GM12878 (cell line): Measurements from ENCODE around the gene ADNP2. TPM values are rescaled to one million over a fixed set of nuclear protein-coding genes. Genes with fewer than 3 reads are reported as not detected.

Source experiments
- ATAC-seq: fragments of 200-7000 bp; cut with Tn5 transposase; 3 replicates; pipeline ENCODE4 v1.9.1; 2020; ENCODE audit warnings: mild to moderate bottlenecking, moderate library complexity
- BruUV-seq: library from RNA; stranded (reverse); fragments of 400-500 nt; replicated peaks from 2 replicates; lab custom pipeline; 2021; lab: Mats Ljungman, UMichigan
- CTCF ChIA-PET: fragments of 300-600 bp; sonication (Branson Sonifier 250); formaldehyde crosslinking; extraction: SDS; loops from one replicate; lab custom pipeline; 2021; ENCODE audit warnings: inconsistent platforms; lab: Yijun Ruan, JAX
- POLR2A ChIA-PET: fragments of 350-600 bp; formaldehyde crosslinking; extraction: SDS; loops from one replicate; lab custom pipeline; 2021; ENCODE audit warnings: inconsistent platforms; lab: Charles Lee
- RAD21 ChIA-PET: fragments of 300-600 bp; sonication (Branson Sonifier 250); formaldehyde crosslinking; loops from one replicate; lab custom pipeline; 2023; ENCODE audit warnings: antibody characterized with exemption; ENCODE audit not compliant: unreplicated experiment; lab: Charles Lee
- SMC1A ChIA-PET: fragments of 300-600 bp; sonication (Branson Sonifier 250); formaldehyde crosslinking; loops from one replicate; lab custom pipeline; 2023; ENCODE audit not compliant: unreplicated experiment, uncharacterized antibody; lab: Charles Lee
- DNase-seq: peaks from one replicate; pipeline ENCODE4 v3.0.0-alpha.2; 2011; ENCODE audit warnings: low read depth, low spot score
- FAIRE-seq: peaks from 3 replicates; lab custom pipeline; 2011; peaks lifted over from hg19 to GRCh38; lab: Jason Lieb, UNC
- H2AFZ ChIP-seq: 2 replicates; pipeline ENCODE4 v1.6.0; 2011; ENCODE audit warnings: low read depth, low read length, control low read depth; ENCODE audit not compliant: control insufficient read depth
- H3K27ac ChIP-seq: 2 replicates; pipeline ENCODE4 v1.5.1; 2011; ENCODE audit warnings: control low read depth; ENCODE audit not compliant: control insufficient read depth, insufficient read depth
- H3K27me3 ChIP-seq, 2 experiments: replicated peaks in 1 of 2; 2 replicates each; pipeline versions ENCODE4 v1.6.0 to v1.6.1; 2011; ENCODE audit warnings: low read length in 1 of 2; ENCODE audit not compliant: control insufficient read depth in 2 of 2, insufficient read depth in 2 of 2
- H3K36me3 ChIP-seq, 2 experiments: 2 replicates each; pipeline ENCODE4 v1.5.1; 2011; ENCODE audit warnings: low read length in 1 of 2; ENCODE audit not compliant: control insufficient read depth in 2 of 2, insufficient read depth in 2 of 2
- H3K4me1 ChIP-seq: 2 replicates; pipeline ENCODE4 v1.6.1; 2011; ENCODE audit warnings: mild to moderate bottlenecking, low read length, moderate library complexity, mixed read lengths; ENCODE audit not compliant: control insufficient read depth, insufficient read depth
- H3K4me2 ChIP-seq: 2 replicates; pipeline ENCODE4 v1.6.0; 2011; ENCODE audit warnings: control low read depth; ENCODE audit not compliant: control insufficient read depth, insufficient read depth
- H3K4me3 ChIP-seq: fragments of 200-600 bp; sonication (generic); 2 replicates; pipeline ENCODE4 v1.5.1; 2016
- H3K79me2 ChIP-seq: 2 replicates; pipeline ENCODE4 v1.6.0; 2011; ENCODE audit warnings: low read length; ENCODE audit not compliant: control insufficient read depth, insufficient read depth
- H3K9ac ChIP-seq: 2 replicates; pipeline ENCODE4 v1.8.0; 2011; ENCODE audit warnings: low read length, control low read depth, mixed read lengths; ENCODE audit not compliant: control insufficient read depth, insufficient read depth
- H3K9me3 ChIP-seq: replicated peaks from 3 replicates; pipeline ENCODE4 v1.5.1; 2011; ENCODE audit warnings: mild to moderate bottlenecking, low read length; ENCODE audit not compliant: control insufficient read depth, insufficient read depth
- H4K20me1 ChIP-seq: 2 replicates; pipeline ENCODE4 v1.6.0; 2011; ENCODE audit not compliant: control insufficient read depth, insufficient read depth
- EGR1 ChIP-seq, 2 experiments: IDR thresholded peaks; 1 replicate in 1 of 2; 2 replicates in 1 of 2; pipeline ENCODE4 v1.6.1; 2011 to 2012; ENCODE audit warnings: low read depth in 2 of 2, low read length in 2 of 2, borderline replicate concordance in 1 of 2, mild to moderate bottlenecking in 1 of 2, moderate library complexity in 1 of 2
- ESRRA ChIP-seq: IDR thresholded peaks from 2 replicates; pipeline ENCODE4 v1.6.1; 2012; ENCODE audit warnings: mild to moderate bottlenecking, low read length, improper control_type of control experiment
- LARP7 ChIP-seq: fragments of 450-650 bp; IDR thresholded peaks from 2 replicates; pipeline ENCODE4 v1.6.1; 2017; ENCODE audit warnings: mild to moderate bottlenecking
- MYC ChIP-seq: IDR thresholded peaks from 2 replicates; pipeline ENCODE4 v1.6.1; 2011; ENCODE audit warnings: mild to moderate bottlenecking, low read length, moderate library complexity, inconsistent platforms; ENCODE audit not compliant: insufficient read depth, insufficient replicate concordance, insufficient read length, severe bottlenecking
- NRF1 ChIP-seq: conservative IDR thresholded peaks from 2 replicates; pipeline ENCODE4 v1.6.1; 2011; ENCODE audit warnings: mild to moderate bottlenecking, low read depth, low read length, improper control_type of control experiment
- PML ChIP-seq: IDR thresholded peaks from 2 replicates; pipeline ENCODE4 v1.6.1; 2012; ENCODE audit warnings: low read length, inconsistent platforms
- POLR2A ChIP-seq: IDR thresholded peaks from 2 replicates; pipeline ENCODE4 v1.6.1; 2011; ENCODE audit warnings: low read depth, mild to moderate bottlenecking, low read length
- SMARCA5 ChIP-seq: fragments of 450-650 bp; IDR thresholded peaks from 2 replicates; pipeline ENCODE4 v1.6.1; 2017; ENCODE audit warnings: mild to moderate bottlenecking
- SREBF2 ChIP-seq: IDR thresholded peaks from 2 replicates; pipeline ENCODE4 v1.6.1; 2012; ENCODE audit warnings: mild to moderate bottlenecking, low read length
- STAT1 ChIP-seq: fragments of 450-650 bp; conservative IDR thresholded peaks from 2 replicates; pipeline ENCODE4 v1.6.1; 2014; ENCODE audit warnings: antibody characterized with exemption, mild to moderate bottlenecking
- WGBS: methylation state at CpG from one replicate; pipeline ENCODE4 v1.1.6; 2016; ENCODE audit warnings: low lambda C conversion rate; ENCODE audit not compliant: insufficient replicate concordance, insufficient coverage; ENCODE audit errors: missing lambda C conversion rate; 5-methylcytosine and 5-hydroxymethylcytosine counted together
- in situ Hi-C: fragments of 300-500 bp; cut with MboI; formaldehyde crosslinking; loops from 9 replicates; pipeline ENCODE4 v1.14.3; 2018; ENCODE audit warnings: mixed read lengths
- intact Hi-C: fragments of 100-400 bp; cut with micrococcal nuclease; formaldehyde crosslinking; loops from one replicate; pipeline ENCODE4 v1.14.2; 2022; ENCODE audit not compliant: unreplicated experiment
- polyA plus RNA-seq, 11 experiments: library from polyadenylated mRNA; depleted of rRNA in 4 of 11; unstranded in 6 of 11; stranded (reverse) in 5 of 11; fragments of >200 nt; fragmentation: Nextera tagmentation in 4 of 11; fragmentation: Illumina TruSeq in 1 of 11; extraction: Ambion mirVana in 4 of 11; extraction: Trizol in 1 of 11; gene quantifications; 1 replicate in 1 of 11; 2 replicates in 10 of 11; pipeline versions ENCODE4 v1.2.1 to v1.2.3, GENCODE V29; 2011 to 2016; ENCODE audit warnings: inconsistent platforms in 2 of 11, missing spikeins in 2 of 11, low read depth in 1 of 11
- total RNA-seq, 4 experiments: library from RNA; depleted of rRNA in 3 of 4; stranded (reverse); fragments of >200 nt in 3 of 4; fragmentation: Illumina TruSeq in 1 of 4; extraction: Trizol in 1 of 4; gene quantifications; 2 replicates each; pipeline versions ENCODE4 v1.2.1 to v1.2.3, GENCODE V29; 2013 to 2021
- TF ChIP-seq, protein P1 (sequence below): IDR thresholded peaks from 2 replicates; pipeline ENCODE4 v1.6.1; 2011; ENCODE audit warnings: low read depth, mild to moderate bottlenecking, low read length, moderate library complexity, borderline replicate concordance; ENCODE audit errors: extremely low read depth

The ADNP2 gene
- total and polyA plus RNA-seq, 10 of the 15 experiments (the other 5 are each of a cell fraction or from before 2014, with no cell fraction given) = 3.7 to 25.1 (median 13.0) TPM

DNA sequence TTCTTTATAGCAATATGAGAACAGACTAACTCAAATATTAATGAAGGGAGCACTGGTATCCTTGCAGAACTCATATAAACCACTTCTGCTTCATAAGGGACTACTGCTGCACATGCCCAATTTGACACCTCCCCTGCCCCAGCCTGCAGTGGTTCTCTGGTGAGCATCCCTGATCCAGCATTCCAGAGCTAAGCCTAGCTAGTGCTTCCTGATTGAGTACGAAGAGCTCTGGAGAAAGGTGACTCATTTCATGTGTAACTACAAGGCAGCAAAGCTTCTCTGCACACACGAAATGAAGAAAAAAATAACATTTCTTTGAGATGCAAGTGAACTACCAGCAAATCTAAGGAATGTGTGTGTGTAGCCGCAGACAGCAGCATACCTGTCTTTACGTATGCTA lies 22.8 kb upstream of the ADNP2 start:
- DNase-seq = no peak
- ChIA-PET RAD21 (no interaction called here), CTCF (no interaction called here), POLR2A (no interaction called here), SMC1A (no interaction called here)
- no peak for ATAC-seq
- Histone ChIP-seq H3K79me2 (no peaks in the 10 kb centered on the region), H3K4me2 (no peak overlapping the region), H4K20me1 (no peaks in the 10 kb centered on the region), H3K9me3 (peaks cover 5% of the 10 kb centered on the region; the same call in 2 of the 3 replicates), H3K27ac (no peak overlapping the region), H2AFZ (no peak overlapping the region), H3K27me3 (no peaks in the 10 kb centered on the region), H3K9ac (no peak overlapping the region), H3K36me3 (no peaks in the 10 kb centered on the region), H3K4me1 (no peaks in the 10 kb centered on the region), H3K4me3 (no peak overlapping the region)
- TF ChIP-seq ESRRA (no peak), STAT1 (no peak), PML (no peak), POLR2A (no peak), SREBF2 (no peak)
- in situ Hi-C loops = no loop called here
- intact Hi-C loops = no loop called here
- FAIRE-seq = no peak
- no TSS peak for BruUV-seq
- WGBS = 31% methylated on average over 4 of the region's 4 CpGs

DNA sequence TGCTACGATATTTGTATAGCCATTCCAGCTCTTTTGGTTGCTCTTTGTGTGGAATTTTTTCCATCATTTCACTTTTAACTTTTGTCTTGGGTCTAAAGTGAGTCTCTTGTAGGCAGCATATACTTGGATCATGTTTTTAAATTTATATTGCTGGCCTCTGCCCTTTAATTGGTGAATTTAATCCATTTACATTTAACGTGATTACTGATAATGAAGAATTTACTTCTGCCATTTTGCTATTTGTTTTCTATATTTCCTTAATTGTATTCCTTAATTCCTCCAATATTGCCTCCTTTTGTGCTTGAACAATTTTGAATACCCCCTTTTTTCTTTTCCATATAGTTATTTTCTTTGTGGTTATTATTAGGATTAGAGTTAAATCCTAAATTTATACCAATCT lies 21.0 kb upstream of the ADNP2 start:
- CTCF ChIA-PET = no interaction called here
- DNase-seq = no peak

More for the DNA sequence above, 21.0 kb upstream of the ADNP2 start:
- Histone ChIP-seq H3K9ac (no peak overlapping the region), H2AFZ (no peak overlapping the region), H3K36me3 (no peaks in the 10 kb centered on the region), H3K9me3 (peaks cover 5% of the 10 kb centered on the region; the same call in 2 of the 3 replicates), H3K79me2 (no peaks in the 10 kb centered on the region), H3K4me1 (no peaks in the 10 kb centered on the region), H4K20me1 (no peaks in the 10 kb centered on the region), H3K4me3 (no peak overlapping the region), H3K4me2 (no peak overlapping the region), H3K27ac (no peak overlapping the region), H3K27me3 (no peaks in the 10 kb centered on the region)
- TF ChIP-seq LARP7 = no peak
- no peak for TF ChIP-seq EGR1 (IDR thresholded peaks at IDR 0.05; ENCODE audit: borderline replicate concordance in 1 of 2, low read depth in 2 of 2, low read length in 2 of 2)
- TF ChIP-seq, protein P1, sequence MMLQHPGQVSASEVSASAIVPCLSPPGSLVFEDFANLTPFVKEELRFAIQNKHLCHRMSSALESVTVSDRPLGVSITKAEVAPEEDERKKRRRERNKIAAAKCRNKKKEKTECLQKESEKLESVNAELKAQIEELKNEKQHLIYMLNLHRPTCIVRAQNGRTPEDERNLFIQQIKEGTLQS = no peak
- no peak for TF ChIP-seq POLR2A
- TF ChIP-seq NRF1 = no peak
- no peak for TF ChIP-seq SMARCA5
- no peak for TF ChIP-seq MYC
- ChIA-PET SMC1A (no interaction called here), POLR2A (no interaction called here), RAD21 (no interaction called here)
- in situ Hi-C loops = no loop called here
- FAIRE-seq = no peak
- intact Hi-C loops = no loop called here
- 29% methylated on average over 2 of the region's 2 CpGs for WGBS
- BruUV-seq = no TSS peak
- ATAC-seq = no peak
